Prostate gland (tissue), 2 donors: ENCODE data around the gene SIVA1. TPM values are rescaled to one million over a fixed set of nuclear protein-coding genes. Genes with fewer than 3 reads are reported as not detected.

Experiments
- DNase-seq: peaks from one replicate; pipeline ENCODE4 v3.0.0-alpha.2; 2019; ENCODE audit warnings: low spot score
- H3K27ac ChIP-seq, 2 donors: fragments of 200-600 bp; sonication (generic); 2 replicates each; pipeline ENCODE4 v1.5.1; 2017 to 2019
- H3K27me3 ChIP-seq: fragments of 200-600 bp; sonication (generic); replicated peaks from 2 replicates; pipeline ENCODE4 v1.5.1; 2019; ENCODE audit not compliant: insufficient read depth
- H3K36me3 ChIP-seq, 2 donors: fragments of 200-600 bp; sonication (generic); 1 replicate in 1 of 2; 2 replicates in 1 of 2; pipeline versions ENCODE4 v1.5.1 to v1.8.1; 2017 to 2019
- H3K4me1 ChIP-seq: fragments of 200-600 bp; sonication (generic); replicated peaks from 2 replicates; pipeline ENCODE4 v1.5.1; 2019
- H3K4me3 ChIP-seq, 2 donors: fragments of 200-600 bp; sonication (generic); 2 replicates each; pipeline ENCODE4 v1.5.1; 2017 to 2019
- H3K9me3 ChIP-seq: fragments of 200-600 bp; sonication (generic); 2 replicates; pipeline ENCODE4 v1.5.1; 2017
- CTCF ChIP-seq, 4 experiments: fragments of 200-600 bp in 2 of 4; fragments of 450-650 bp in 2 of 4; sonication (generic) in 2 of 4; IDR thresholded peaks; 1 replicate in 3 of 4; 2 replicates in 1 of 4; pipeline ENCODE4 v1.5.1; 2016 to 2019; ENCODE audit warnings: antibody characterized with exemption in 4 of 4, mild to moderate bottlenecking in 2 of 4, moderate library complexity in 2 of 4
- POLR2A ChIP-seq: fragments of 450-650 bp; IDR thresholded peaks from one replicate; pipeline ENCODE4 v1.6.1; 2016; ENCODE audit warnings: antibody characterized with exemption, mild to moderate bottlenecking
- POLR2AphosphoS5 ChIP-seq: sonication (generic); formaldehyde crosslinking; IDR thresholded peaks from one replicate; pipeline ENCODE4 v1.6.1; 2017; ENCODE audit warnings: antibody characterized with exemption
- WGBS: methylation state at CpG from one replicate; pipeline ENCODE4 v1.1.5; 2018; 5-methylcytosine and 5-hydroxymethylcytosine counted together
- intact Hi-C: fragments of 100-400 bp; cut with DNase I; formaldehyde crosslinking; loops from one replicate; pipeline ENCODE4 v1.14.2; 2022
- total RNA-seq, 2 donors: library from RNA; depleted of rRNA; stranded (reverse); fragments of >200 nt; gene quantifications; one replicate each; pipeline ENCODE4 v1.1.0, GENCODE V29; 2016

SIVA1 gene
- total RNA-seq, 2 donors from 2014 or later = 249 to 514 TPM

GRCh38 chr14:104786726-104787675, 34.1 kb downstream of the SIVA1 start:
- Histone ChIP-seq H3K36me3 (no peaks in the 10 kb centered on the region), H3K9me3 (no peaks in the 10 kb centered on the region), H3K27me3 (no peaks in the 10 kb centered on the region), H3K27ac (peak overlapping the region; percentile 21 to 51), H3K4me3 (no peak overlapping the region), H3K4me1 (peaks cover 41% of the 10 kb centered on the region)
- intact Hi-C loops = no loop called here
- no peak for DNase-seq
- 71% methylated on average over 30 of the region's 30 CpGs for WGBS
- no peak for TF ChIP-seq POLR2A
- TF ChIP-seq CTCF (IDR thresholded peaks at IDR 0.05) = no peak
- TF ChIP-seq POLR2AphosphoS5 = no peak

DNA sequence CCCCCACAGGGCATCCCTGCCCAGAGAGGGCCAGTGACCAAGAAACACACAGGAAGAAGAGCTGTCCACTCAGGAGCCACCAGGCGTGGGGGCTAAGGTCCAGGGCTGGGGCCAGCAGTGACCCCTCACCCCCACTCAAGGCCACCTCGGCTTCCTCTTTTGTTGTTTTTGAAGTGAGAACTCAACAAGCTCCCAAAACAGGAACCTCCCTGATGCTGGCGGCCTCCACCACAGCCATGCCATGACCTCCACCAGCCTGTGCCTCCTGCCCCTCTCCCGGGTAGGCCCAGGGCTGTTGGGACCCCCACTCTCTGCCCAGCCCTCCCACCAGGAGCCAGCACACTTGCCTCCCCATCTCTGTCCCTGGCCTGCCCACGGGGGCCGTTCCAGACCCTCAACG, 34.8 kb downstream of the SIVA1 start:
- Histone ChIP-seq H3K36me3 (no peaks in the 10 kb centered on the region), H3K4me1 (peaks cover 46% of the 10 kb centered on the region), H3K27me3 (no peaks in the 10 kb centered on the region), H3K27ac (peak overlapping the region in 1 of 2 donors; percentile 33), H3K9me3 (no peaks in the 10 kb centered on the region), H3K4me3 (no peak overlapping the region)
- intact Hi-C loops = no loop called here
- TF ChIP-seq POLR2AphosphoS5 (no peak), CTCF (IDR thresholded peaks at IDR 0.05) (no peak), POLR2A (no peak)
- WGBS = 83% methylated on average over 7 of the region's 7 CpGs
- DNase-seq = no peak

- no peak for DNase-seq
- no peaks in the 10 kb centered on the region for H3K36me3 ChIP-seq
- H3K4me1 ChIP-seq = peaks cover 51% of the 10 kb centered on the region
- WGBS = 81% methylated on average over 11 of the region's 14 CpGs
- TF ChIP-seq POLR2A (no peak), CTCF (IDR thresholded peaks at IDR 0.05) (no peak), POLR2AphosphoS5 (no peak)
- no peaks in the 10 kb centered on the region for H3K9me3 ChIP-seq
- H3K4me3 ChIP-seq = no peak overlapping the region
- intact Hi-C loops = no loop called here
- no peaks in the 10 kb centered on the region for H3K27me3 ChIP-seq
- H3K27ac ChIP-seq = peak overlapping the region in 1 of 2 donors; percentile 33
Observed at GRCh38 chr14:104788161-104788818, 35.3 kb downstream of the SIVA1 start.

DNA sequence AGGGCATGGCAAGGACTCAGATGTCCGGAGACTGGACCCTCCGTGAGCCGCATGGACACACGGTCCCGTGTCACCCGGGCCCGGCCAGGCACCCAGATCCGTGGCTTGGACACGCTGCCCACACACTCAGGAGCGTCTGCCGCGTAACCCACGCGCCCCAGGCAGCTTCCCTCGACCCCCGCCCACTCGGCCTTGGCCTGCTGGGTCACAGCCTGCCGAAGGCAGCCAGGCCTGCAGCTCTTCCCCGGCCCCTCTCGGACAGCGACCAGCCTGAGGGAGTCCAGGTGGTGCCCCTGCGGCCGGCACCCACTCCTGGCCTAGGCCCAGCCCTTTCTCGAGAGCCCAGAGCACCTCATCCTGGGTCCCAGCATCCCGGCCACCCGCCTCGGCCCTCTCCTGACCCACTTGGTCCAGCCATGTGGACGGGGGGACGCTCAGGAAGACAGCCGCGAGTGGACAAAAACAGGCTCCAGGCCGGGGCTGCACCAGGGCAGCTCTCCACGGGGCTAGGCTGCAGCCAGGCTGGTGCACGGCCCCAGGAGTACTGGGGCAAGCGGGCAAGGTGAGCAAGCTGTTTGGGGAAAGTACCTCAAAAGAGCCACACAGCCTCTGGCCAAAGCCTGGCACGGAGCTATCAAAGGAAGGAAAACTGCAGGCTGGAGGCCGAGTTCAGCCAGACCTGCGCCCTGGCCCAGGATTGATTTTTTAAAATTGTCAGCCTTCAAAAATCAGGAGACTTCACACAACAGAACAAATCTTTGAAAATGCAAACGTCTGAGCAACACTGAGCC, 36.1 kb downstream of the SIVA1 start:
- H3K36me3 ChIP-seq = no peaks in the 10 kb centered on the region
- H3K4me3 ChIP-seq = no peak overlapping the region
- no peaks in the 10 kb centered on the region for H3K27me3 ChIP-seq
- TF ChIP-seq POLR2AphosphoS5 (no peak), CTCF (IDR thresholded peaks at IDR 0.05) (no peak), POLR2A (no peak)
- 83% methylated on average over 39 of the region's 39 CpGs for WGBS
- no peak for DNase-seq
- intact Hi-C loops = no loop called here
- peak overlapping the region in 1 of 2 donors; percentile 33 for H3K27ac ChIP-seq
- peaks cover 58% of the 10 kb centered on the region for H3K4me1 ChIP-seq
- H3K9me3 ChIP-seq = no peaks in the 10 kb centered on the region
